ENCODE results near the gene METTL8. TPM values are rescaled to one million over a fixed set of nuclear protein-coding genes. Genes with fewer than 3 reads are reported as not detected.
A peak's percentile ranks its signal among the peaks of the same experiment; 100 is the strongest.

The METTL8 gene
- total RNA-seq, 4 donors from 2014 or later = 10.6 to 13.7 (median 13.2) TPM

- intact Hi-C loops (cut with DNase I) = no loop called here
- WGBS, 2 donors = 80 to 89% methylated on average over 13 of the region's 13 CpGs
These were observed 153.6 kb downstream of the METTL8 start for GRCh38 chr2:171279983-171280790.

GRCh38 chr2:171274757-171275156 lies 159.0 kb downstream of the METTL8 start:
- Histone ChIP-seq H3K27ac (no peak overlapping the region), H3K9me3 (no peaks in the 10 kb centered on the region), H3K36me3 (no peaks in the 10 kb centered on the region), H3K27me3 (no peaks in the 10 kb centered on the region), H3K4me3 (replicated peaks in 1 of 3) (no peak overlapping the region), H3K4me1 (peaks cover 12 to 16% of the 10 kb centered on the region in 2 donors)
- TF ChIP-seq POLR2A (IDR thresholded peaks at IDR 0.05) (no peak), CTCF (IDR thresholded peaks at IDR 0.05) (no peak)
- intact Hi-C loops (cut with DNase I) = no loop called here
- DNase-seq = no peak
- WGBS, 2 donors = 97 to 100% methylated on average over 2 of the region's 2 CpGs

More at GRCh38 chr2:171279983-171280790, 153.6 kb downstream of the METTL8 start:
- Histone ChIP-seq H3K27me3 (no peaks in the 10 kb centered on the region), H3K4me1 (no peaks in the 10 kb centered on the region), H3K36me3 (no peaks in the 10 kb centered on the region), H3K4me3 (replicated peaks in 1 of 3) (no peak overlapping the region), H3K27ac (no peak overlapping the region), H3K9me3 (no peaks in the 10 kb centered on the region)
- DNase-seq = no peak
- TF ChIP-seq POLR2A (IDR thresholded peaks at IDR 0.05) (no peak), CTCF (IDR thresholded peaks at IDR 0.05) (no peak)

GRCh38 chr2:171271971-171272436 lies 161.8 kb downstream of the METTL8 start:
- 18 to 21% methylated on average over 1 of the region's 1 CpG for WGBS, 2 donors
- TF ChIP-seq CTCF (IDR thresholded peaks at IDR 0.05) (no peak), POLR2A (IDR thresholded peaks at IDR 0.05) (no peak)
- H3K4me1 ChIP-seq = peaks cover 12 to 16% of the 10 kb centered on the region in 2 donors
- no peaks in the 10 kb centered on the region for H3K9me3 ChIP-seq
- no peaks in the 10 kb centered on the region for H3K27me3 ChIP-seq
- peak; percentile 84 for DNase-seq
- no peak overlapping the region for H3K4me3 ChIP-seq (replicated peaks in 1 of 3)
- peak overlapping the region in 2 of 3 donors; percentile 45 to 51 for H3K27ac ChIP-seq
- no peaks in the 10 kb centered on the region for H3K36me3 ChIP-seq
- intact Hi-C loops (cut with DNase I) = no loop called here

- WGBS, 2 donors = 39 to 51% methylated on average over 1 of the region's 1 CpG
- no peak for DNase-seq
- Histone ChIP-seq H3K4me1 (peaks cover 12 to 16% of the 10 kb centered on the region in 2 donors), H3K36me3 (no peaks in the 10 kb centered on the region), H3K27me3 (no peaks in the 10 kb centered on the region), H3K9me3 (no peaks in the 10 kb centered on the region), H3K4me3 (replicated peaks in 1 of 3) (no peak overlapping the region), H3K27ac (peak overlapping the region in 2 of 3 donors; percentile 34 to 45)
- TF ChIP-seq CTCF (IDR thresholded peaks at IDR 0.05) = no peak
- no peak for TF ChIP-seq POLR2A (IDR thresholded peaks at IDR 0.05)
- intact Hi-C loops (cut with DNase I) = no loop called here
These were observed 162.4 kb downstream of the METTL8 start for GRCh38 chr2:171271386-171271785.

Measured in thyroid gland (tissue), 4 donors.